ENCODE results near the gene NDUFB4.

GRCh38 chr3:120554812-120555606, 41.1 kb upstream of the NDUFB4 start:
- TF ChIP-seq KLF16 (IDR thresholded peaks at IDR 0.05) (no peak), ZFP36 (IDR thresholded peaks at IDR 0.05; ENCODE audit: low read depth, low read length, partially characterized antibody) (no peak), TAF1 (IDR thresholded peaks at IDR 0.05; ENCODE audit: control insufficient read depth, extremely low read depth, insufficient read depth, low read length, severe bottlenecking) (no peak), NR1H2 (CRISPR knock-in tag; IDR thresholded peaks at IDR 0.05) (no peak), SIN3A (IDR thresholded peaks at IDR 0.05; ENCODE audit: borderline replicate concordance in 2 of 2, control insufficient read depth in 1 of 2, low read depth in 2 of 2, low read length in 2 of 2) (no peak), PML (IDR thresholded peaks at IDR 0.05; ENCODE audit: low read length) (no peak)

Data from K562 (cell line).